DMS 273 (cell line): ENCODE data around the gene RNF150.

Experiments
- DNase-seq: peaks from one replicate; lab custom pipeline; 2025; ENCODE audit not compliant: unreplicated experiment; lab: John Stamatoyannopoulos, UW

Gene RNF150

DNA sequence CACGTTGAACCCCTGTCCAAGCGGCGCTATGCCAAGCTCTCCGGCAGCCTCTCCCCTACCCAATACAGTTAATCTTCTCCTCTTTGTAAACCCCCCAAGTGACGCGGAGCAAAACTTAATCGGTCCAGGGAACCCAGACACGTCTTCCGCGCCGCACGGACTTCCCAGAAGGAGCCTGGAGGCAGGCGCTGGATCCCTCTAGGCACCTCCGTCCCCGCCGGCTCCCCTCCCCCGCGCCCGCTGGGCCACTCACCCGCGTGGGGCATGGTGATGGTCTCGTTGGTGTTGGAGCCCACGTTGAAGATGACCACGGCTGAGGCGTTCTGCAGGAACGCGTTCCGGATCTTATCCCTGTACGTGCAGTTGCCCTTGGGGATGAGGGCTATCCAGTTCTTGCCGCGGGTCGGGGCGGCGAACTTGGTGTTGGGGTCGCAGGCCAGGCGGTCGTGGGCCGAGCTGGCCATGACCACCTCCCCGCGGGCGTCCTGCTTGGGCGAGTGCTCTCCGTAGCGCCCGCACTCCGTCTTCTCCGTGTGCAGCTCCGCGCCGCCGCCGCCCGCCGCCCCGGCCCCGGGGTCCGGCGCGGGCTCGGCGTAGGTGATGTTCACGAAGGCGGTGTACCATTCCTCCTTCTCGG, 1.1 kb downstream of the RNF150 start:
- peak; percentile 58 for DNase-seq

DNA sequence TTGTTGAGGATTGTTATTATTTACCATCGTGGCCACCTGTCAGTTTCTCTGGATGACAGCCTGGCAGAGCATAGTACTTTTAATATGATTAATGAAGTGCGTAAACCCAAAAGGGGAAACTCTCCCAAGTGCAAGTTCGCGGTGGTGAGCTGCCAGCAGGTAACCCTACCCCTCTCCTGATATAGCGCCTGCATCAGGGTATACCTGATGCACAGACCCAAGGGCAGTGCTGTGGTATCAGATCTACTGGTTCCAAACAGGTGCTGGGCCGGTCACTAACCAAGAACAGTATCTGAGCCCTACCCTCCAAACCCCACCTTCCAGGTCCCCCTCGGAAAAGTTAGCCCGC, 1.6 kb downstream of the RNF150 start:
- peak; percentile 44 for DNase-seq

DNA sequence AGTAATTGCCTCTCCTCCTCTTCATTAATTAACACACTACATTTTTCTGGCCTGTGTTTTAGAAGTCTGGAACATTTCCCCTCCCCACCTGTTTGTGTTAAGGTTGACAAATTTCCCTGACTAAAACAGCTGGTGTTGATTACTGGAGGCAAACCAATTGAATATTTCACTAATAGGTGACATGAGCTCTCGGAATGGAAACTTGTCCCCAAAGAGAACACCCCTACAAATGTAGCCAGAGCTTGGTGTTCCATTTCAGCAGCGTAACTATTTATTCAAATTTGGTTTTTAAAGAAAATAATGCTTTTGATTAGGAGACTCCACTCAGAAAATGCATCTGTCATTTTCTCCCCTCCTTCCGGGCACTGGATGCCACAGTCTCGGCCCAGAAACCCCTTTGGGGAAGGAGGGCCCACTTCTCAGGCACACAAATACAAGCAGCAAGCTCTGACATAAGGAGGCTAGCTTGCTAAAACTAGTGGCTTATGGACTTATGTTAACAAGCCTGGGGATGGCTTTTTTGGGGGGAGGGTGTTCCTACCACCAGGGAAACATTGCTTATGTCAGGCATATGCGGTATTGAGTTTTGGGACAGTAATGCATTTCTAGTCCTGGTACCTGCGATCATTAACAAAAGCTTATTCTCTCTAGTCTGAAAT, 2.2 kb downstream of the RNF150 start:
- peak; percentile 22 for DNase-seq

DNA sequence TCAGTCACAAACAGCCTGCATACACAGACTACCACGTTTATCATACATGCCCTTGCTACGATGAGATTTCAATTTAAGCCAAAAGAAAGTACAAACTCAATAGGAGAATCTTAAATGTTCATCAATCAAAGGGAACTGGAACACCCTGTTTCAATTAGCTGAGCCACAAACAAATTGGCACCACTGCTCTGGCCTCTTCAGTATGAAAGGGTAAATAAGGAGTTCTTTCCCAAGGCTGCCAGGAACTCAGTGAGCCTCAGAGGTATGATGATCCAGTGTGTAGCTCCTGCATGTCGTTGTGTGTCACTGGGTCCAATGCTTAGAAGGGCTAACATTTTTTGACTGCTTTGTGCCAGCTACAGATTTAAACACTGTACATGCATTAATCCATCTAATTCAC, 5.4 kb downstream of the RNF150 start:
- no peak for DNase-seq

DNA sequence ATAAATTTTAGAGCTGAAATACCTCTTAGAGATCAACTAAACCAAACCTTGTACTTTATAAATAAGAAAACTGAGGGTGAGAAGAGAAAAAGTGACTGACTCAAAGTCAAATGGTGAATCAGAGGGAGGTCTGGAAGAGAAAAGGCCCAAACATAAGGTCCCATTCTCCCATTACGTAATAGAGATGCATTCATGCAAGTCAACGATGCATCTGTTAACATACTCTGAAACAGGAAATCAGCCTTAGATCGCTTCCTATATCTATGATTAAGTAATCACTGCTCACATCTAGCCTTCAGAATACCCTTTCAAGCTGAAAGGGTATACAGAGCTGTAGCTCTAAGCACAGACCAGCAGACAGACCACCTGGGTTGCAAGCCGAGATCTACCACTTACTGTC, 6.5 kb downstream of the RNF150 start:
- DNase-seq = peak; percentile 23

DNA sequence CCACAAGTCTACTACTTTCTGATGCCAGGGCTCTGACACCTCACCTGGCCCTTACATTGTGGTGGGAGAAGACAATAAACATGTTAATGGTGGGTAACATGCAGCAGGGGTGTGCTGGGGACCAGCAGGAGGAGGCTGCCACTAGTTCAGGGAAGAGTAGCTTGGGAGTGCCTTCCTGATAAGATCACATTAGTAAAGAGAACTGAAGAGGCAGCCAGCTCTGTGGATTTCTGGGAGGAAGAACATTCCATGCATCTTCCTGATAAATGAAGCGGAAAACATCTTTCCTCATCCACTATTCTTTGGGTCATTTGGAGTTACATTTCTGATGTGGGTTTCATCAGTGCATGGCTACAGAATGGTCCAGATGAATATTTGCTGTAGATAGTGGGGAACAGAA, 9.0 kb downstream of the RNF150 start:
- no peak for DNase-seq

DNA sequence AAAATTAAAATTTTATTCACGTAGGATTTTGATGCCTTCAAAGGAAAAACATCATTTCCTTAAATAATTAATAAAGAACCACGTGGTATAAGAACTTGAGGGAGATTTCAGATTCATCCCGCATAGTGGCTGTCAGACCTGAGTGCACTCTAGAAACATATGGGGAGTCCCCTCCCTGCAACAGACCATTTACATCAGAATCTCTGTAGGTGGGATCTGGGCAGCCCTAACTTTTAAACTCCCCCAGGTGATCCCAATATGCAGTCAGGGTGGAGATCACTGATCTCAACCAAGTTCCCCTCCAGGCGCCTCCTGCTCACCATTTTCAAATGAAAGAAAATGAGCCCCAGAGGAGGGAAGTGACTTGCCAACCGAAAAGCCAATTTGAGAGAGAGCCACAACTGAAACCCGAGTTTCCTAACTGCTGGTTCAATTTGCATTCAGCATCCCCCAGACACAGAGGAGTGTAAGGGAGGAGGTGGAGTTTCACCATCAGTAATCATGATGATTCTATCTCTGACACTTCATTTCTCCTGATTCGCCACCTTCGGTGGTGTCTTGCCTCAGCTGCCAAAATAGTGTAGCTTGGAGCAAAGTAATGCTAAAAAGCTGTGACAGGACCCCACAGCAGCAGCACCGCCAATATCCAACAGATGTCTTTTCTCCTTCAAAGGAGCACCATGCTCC, 11.4 kb downstream of the RNF150 start:
- DNase-seq = no peak

DNA sequence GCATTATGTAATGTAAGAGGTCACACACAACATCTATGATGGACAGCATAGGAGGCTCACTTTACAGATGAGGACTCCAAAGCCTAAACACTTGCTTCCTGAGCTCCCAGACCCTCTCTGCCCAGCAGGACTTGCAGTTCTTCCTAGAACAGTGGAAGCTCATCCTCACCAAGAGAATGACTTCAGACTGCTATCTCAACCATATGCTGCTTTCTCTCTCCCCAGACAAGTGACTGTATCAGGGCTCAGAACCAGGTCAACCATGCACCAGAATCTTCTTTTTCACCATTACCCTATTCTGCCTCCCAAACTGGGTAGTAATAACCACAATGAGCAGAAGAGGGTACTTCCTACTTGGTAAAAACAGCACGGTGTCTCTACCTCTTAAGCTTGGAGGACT, 12.2 kb downstream of the RNF150 start:
- no peak for DNase-seq

DNA sequence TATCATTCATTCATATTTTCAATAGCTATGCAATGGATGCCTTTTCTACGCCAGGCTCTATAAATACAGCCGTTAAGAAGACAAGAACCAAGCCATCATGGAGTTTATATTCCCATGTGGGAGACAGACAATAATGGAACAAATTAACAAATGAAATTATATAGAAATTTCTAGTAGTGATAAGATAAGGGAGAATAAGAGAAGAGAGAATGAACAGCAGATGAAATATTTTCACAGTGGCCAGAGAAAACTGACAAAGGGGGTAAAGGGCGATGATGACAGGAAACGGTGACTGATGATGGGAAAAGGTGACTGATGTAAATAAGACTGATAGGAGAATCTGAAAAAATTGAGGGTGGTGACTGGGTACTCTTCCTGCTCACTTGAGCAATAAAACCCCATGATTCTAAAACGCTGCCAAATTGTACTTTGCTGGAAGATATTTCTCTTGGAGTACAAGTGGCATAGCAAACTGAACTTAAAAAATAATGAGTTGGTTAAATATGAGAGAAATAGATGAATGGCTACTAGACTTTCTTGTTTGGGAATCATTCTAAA, 13.2 kb downstream of the RNF150 start:
- DNase-seq = no peak

DNA sequence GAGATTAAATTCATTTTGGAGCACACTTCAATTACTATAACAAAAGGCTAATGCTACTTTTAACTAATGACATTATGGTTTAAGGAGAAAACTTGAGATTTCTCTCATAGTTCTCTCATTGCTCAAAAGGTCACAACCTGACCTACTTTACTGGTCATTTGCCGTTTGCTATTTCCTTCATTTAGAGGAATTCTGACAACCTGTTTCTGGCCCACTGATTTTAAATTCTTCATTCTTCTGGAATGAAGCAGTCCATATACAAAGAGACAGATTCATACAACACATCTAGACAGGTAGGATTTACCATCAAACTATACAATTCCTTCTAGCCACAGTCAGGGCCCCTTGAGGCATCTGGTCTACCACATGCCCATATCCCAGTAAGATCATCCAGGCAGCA, 14.2 kb downstream of the RNF150 start:
- DNase-seq = no peak

DNA sequence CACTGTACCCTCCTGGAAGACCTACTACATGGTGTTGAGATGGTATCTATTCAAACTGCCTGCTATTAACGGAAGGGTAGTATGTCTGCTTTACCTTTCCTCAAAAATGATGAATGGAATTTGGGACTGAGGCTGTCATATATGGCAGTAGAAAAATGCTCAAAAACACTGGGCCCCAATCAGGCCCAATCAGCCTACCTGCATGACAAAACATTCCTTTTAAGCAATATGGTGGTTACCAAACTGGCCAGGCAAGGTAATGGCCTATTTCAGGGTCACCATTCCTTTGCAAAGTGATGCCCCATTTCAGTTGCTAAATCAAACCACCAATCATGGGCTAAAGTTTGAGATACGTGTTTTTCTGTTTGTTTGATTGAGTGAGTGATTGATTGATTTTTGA, 14.9 kb downstream of the RNF150 start:
- DNase-seq = no peak

DNA sequence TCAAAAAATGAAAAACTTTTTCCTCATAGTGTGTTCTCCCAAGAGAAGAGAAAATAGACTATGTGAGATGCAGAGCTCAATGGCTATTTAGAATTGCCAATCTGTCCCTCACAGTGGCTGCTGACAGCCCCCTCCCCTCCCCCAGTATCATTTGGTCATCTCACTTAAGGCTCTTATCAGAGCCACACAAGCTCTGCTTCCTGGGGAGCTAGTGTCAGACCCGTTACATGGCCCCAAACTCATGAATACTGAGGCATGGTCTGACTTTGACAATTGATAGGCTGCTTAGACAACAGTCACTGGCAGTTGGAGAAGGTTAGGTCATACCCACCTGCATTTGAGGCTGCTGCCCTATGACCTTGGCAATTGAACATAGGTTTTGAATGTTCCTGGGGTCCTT, 15.3 kb downstream of the RNF150 start:
- DNase-seq = no peak

DNA sequence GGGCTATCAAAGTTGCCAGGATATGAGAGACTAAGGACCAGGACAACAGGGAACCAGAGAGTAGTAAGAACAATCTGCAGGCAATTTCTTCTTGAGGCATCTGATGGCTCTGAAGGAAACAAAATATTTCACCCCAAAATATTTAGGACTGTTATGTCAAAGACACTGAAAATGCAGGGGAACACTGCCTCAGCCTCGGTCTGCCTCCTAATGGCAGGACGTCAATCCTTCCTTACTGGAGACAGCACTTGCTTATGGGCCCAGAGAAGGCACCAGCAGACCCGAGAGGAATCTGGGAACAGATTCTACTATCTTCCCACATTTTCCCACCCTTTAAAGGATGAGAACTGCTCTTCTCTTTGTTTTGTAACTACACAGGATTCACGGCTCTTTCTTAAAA, 23.3 kb downstream of the RNF150 start:
- no peak for DNase-seq

DNA sequence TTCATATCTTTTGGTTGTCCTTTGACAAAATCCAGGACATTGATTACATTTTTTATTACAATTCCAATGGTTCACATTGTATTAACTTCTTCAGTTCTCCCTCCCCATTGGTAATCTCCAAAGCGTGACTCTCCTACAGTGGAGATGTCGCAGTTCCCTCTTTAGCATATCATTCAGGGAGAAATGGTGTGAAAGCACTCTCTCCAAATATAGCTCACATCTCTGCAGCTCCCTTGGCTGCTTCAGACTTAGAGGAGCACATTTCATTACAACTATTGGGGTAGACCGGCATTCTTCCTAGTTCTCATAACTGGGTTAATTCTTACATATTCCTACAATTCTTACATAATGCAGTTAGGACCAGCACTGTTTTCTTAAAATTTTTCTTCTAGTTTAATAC, 25.3 kb downstream of the RNF150 start:
- DNase-seq = no peak

DNA sequence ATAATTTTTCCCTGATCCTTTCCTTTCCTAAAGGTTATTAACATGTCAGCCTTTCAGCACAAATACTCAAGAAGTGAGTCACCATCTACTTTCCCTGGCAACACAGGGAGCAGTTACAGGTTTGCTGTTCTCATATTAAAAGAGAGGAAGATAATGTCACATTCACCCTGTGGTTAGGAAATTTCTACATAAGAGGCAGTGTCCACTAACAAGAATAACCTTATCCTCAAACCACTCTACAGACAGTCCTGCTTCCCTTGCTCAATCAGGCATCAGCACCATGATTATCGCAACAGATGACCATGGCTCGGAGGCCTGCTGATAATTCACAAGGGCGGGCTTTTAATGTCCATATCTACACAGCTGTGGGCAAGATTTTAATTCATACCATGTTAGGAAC, 30.9 kb downstream of the RNF150 start:
- no peak for DNase-seq

DNA sequence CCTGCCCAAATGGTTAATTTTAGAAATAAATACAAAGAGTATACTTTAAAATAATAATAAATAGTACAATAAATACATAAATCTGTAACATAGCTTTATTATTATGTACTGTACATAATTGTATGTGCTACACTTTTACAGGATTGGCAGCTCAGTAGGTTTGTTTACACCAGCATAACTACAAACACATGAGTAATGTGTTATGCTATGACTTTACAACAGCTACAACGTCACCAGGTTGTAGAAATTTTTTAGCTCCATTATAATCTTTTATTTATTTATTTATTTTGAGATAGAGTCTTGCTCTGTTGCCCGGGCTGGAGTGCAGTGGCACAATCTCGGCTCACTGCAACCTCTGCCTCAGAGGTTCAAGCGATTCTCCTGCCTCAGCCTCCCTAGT, 31.8 kb downstream of the RNF150 start:
- DNase-seq = no peak

DNA sequence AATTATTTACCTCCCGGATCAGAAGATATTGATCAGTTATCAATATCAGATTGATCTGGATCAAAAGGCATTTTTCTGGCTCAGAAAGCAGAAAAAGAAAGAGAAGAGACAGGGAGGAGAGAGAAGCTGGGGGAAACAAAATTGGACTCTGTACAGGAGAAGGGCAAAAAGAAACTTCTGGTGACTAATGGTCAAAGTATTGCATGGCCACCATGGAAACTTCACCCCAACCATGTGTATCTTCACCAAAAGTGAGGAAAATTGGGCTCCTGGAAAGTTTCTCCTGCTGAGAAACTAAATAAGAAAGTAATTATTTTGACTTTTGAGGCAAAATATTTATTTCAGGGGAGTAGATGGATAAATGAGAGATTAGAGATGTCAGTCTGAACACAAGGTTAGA, 33.9 kb downstream of the RNF150 start:
- DNase-seq = no peak

DNA sequence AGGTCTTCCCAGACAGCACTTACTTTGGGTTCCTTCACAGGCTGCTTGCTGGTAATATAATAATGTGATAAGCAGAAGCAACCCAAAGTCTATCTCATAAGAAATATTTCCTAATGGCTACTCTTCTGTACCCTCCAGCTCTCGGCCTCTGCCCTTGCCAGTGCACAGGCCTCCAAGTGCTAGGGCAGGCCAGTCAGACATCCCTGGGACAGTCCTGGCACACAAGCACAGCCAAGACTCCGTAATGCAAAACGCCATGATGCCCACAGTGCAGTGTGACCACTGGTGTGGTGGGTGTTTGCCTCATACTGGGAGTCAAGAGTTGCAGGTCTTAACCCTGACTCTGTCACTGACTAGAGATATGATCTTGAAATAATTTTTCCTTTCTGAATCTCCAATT, 35.1 kb downstream of the RNF150 start:
- no peak for DNase-seq

DNA sequence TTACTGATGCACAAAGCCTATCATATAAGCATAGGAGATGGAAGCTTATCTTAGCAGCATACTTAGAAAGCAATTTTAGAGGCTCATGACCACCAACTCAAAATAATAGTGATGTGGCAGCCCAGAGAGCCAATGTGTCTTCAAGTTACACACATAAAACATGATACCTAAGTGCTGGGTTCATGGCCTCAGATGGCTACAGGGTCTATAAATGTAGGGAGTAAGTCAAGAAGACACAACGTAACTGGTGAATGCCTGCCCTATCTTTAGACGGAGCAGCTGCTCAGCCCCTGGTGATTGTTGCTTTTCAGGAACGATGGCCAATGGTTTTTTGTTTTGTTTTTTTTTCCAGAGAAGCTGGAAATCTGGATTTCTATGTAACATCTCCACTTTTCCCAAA, 42.8 kb downstream of the RNF150 start:
- DNase-seq = no peak

DNA sequence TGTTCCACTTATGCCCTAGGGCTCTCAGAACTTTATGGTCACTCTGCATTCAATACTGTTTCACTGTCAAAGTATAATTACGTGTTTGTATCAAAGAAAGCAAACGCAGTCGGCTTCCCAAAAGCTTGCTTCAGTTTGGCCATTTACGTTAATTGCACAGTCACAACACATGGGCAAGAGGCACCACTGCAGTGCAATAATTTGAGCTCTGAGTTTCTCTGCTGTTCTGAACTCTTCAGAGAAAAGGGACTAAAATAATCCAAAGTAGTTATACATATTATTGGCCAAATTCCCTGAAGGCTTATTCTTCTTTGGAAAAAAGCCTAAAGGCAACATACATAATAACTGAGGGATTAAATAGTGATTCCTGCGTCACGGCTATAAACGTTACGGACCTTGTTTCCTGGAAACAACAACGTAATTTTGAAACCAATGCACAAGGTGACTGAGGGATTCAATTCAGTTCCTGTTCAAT, 51.3 kb downstream of the RNF150 start:
- DNase-seq = no peak

DNA sequence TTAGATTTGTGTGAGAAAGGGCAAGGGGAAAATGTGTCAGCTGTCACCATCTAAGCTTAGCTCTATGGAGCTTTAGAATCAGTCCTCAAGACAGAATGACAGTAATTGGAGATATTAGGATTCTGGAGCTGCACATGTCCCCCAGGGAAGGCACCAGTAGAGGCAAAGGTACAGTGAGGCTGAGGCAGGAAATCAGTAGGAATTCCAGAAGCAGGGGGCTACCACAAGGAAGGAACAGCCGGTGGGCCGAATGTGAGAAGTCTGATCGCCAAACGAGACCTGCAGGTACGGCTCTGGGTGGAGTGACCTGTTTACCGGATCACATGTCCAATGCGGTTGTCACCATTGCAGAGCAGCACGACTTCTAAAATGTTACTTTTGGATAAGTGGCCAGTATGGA, 52.6 kb downstream of the RNF150 start:
- DNase-seq = no peak

DNA sequence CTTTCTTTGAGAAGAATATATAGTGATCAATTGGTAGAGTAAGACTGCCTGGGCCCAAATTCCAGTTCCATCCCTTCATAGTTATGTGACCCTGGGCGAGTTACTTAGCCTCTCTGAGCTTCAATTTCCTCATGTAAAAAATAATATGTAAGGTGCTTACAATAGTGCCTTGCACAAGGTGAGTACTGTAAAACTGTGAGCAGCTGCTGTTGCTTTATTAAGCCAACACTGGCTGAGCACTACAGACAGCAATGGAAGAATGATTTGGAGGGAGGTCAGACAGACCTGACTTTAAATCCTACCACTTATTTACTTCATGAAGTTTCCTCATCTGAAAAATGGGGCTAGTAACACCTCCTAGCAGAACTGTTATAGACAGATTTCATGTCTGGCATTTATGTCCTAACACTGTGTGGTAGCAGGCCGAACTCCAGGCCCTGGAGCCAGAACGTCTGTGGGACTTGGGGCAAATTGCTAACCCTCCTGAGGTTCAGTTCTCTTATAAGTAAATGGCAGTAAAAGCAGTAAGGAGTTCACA, 53.8 kb downstream of the RNF150 start:
- no peak for DNase-seq
